GM21723 (cell line): Measurements from ENCODE around the gene CYTH2.
"Not testable (repeated sequence)": the region's sequence is repeated elsewhere in the genome, so short reads cannot be mapped to it uniquely, and the experiment has no call there.

ENCODE experiments used
- ATAC-seq: cut with Tn5 transposase; IDR thresholded peaks from one replicate; pipeline ENCODE4 v1.9.1; 2021; ENCODE audit warnings: mild to moderate bottlenecking, moderate library complexity; ENCODE audit not compliant: unreplicated experiment

The CYTH2 gene

GRCh38 chr19:48511321-48511731 lies 42.2 kb downstream of the CYTH2 start:
- no peak for ATAC-seq

DNA sequence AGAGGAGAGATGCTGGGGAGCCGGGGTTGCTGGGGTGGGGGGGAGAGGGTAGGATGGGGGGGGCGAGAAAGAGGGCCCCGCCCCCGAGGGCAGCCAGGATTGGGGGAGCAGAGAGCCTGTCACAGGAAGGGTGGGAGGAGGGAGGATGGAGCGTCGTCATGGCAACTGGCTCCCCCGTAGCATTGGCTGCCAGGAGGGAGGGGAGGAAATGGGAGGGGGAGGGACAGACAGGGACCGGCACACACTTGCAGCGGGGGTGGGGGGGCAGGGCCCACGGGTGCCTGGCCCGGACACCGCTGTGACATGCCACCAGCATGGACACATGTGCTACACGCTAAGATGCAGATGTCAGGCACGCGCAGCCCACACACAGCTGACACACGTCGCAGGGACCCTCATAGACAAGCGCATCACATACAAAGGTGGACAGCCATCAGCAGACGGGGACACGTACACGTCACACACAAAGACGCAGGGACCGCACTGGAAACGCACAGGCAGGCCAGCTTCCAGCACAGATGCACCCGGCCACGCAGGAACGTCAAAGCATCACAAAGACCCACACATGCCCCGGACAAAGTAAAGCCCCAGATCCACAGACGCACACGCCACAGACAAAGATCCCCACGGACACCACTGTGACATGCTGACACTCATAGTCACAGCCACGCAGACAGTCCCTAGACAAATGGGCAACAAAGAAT lies 42.8 kb downstream of the CYTH2 start, which contains the start of gene LMTK3:
Gene LMTK3, minus strand, starts transcription at position 36 of the 704 bp plus-strand sequence. CDS start 259 bp downstream, outside the sequence.
- ATAC-seq: no peak

GRCh38 chr19:48512504-48513288 lies 43.5 kb downstream of the CYTH2 start:
- ATAC-seq: no peak

DNA sequence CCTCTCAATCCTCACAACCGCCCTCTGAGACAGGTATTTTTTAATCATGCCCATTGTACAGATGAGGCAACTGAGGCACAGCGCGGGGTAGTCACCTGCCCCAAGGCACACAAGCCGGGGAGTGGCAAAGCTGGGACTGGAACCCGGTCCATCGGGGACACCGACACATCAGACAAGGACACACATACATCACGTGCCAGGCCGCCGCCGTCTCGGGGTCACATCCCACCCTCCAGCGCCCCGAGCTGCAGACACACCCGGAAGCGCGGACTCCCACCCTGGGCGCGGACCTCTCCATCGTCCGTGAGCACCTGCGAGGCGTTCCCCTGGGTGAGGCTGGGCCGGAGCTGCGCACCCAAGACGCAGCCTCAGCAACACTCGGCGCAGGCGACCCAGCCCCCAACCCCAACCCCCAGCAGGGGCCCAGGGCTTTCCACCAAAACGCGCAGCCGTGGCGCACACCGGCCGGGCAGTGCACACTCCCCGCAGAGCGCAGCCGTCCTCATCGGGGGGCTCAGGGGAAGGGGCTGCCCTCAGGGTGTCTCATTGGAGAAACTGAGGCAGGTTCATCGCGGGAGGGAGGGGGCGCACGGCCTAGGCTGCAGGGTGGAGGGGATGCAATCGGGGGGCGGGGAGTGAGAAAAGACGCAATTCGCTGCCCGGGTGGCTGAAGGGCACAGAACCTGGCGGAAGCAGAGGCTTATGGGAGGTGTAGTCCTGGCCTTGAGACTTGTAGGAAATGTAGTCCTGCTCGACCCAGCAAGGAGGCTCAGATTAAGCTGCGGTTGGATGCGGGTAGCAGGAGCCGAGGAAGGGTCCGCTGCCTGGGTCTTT lies 44.3 kb downstream of the CYTH2 start:
- no peak for ATAC-seq

DNA sequence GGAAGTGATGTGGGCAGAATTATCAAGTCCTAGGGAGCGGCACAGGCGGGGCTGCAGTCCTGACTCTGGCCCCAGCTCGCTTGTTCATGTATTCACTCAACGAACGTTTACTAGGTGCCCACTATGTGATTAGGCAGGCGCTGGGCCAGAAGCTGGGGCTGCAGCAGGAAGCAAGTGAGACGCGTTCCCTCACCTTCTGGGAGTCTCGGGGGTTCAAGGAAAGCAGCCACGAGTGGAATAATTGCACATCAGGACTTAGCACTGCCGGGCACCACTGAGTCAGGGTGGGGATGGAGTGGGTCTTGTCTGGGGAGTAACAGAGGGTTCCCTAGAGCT lies 44.9 kb downstream of the CYTH2 start:
- no peak for ATAC-seq

- no peak for ATAC-seq
These were observed 47.4 kb downstream of the CYTH2 start for GRCh38 chr19:48516536-48516935.

DNA sequence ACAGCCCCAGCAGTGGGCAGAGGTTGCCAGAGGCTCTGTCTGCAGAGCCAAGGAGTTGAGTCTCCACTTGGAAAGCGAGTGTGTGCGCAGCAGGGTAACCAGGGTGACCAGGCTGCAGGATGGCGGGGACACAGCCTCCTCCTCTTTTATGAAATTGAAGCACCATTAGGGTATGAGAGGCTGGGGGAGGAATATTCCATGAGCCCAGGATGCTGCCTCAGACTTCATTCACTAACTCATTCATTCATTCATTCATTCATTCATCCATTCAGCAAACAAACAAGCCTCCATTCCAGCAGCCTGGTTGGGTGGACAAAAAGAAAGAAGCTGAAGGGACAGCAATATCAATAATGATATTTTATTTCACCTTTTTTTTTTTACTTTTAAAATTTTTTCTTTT lies 49.0 kb downstream of the CYTH2 start:
- no peak for ATAC-seq

DNA sequence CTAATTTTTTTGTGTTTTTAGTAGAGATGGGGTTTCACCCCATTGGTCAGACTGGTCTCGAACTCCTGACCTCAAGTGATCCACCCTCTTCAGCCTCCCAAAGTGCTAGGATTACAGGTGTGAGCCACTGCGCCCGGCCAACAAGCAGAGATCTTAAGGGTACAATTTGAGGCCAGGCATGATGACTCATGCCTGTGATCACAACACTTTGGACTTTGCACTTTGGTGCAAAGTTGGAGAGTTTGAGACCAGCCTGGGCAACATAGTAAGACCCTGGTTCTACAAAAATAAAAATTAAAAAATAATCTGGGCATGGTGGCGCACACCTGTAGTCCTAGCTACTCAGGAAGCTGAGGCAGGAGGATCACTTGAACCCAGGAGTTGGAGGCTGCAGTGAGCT lies 50.3 kb downstream of the CYTH2 start:
- not testable (repeated sequence) for ATAC-seq

- ATAC-seq: no peak
These were observed 51.0 kb downstream of the CYTH2 start for GRCh38 chr19:48520134-48520533.

DNA sequence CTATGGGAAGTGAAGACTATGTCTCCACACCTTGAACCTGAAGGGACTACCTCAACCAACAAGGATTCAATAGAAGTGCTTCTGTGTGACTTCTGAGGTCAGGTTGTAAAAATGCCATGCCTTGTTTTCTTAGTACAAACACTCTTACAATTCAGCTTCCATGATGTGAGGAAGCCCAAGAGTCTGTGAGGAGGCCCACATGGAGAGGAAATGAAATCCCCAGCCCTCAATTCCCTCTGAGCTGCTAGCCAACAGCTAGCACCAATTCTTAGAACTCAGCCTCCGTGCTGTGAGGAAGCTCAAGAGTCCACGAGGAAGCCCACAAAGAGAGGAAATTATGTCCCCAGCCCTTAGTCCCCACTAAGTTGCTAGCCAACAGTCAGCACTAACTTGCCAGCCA lies 55.1 kb downstream of the CYTH2 start:
- no peak for ATAC-seq

DNA sequence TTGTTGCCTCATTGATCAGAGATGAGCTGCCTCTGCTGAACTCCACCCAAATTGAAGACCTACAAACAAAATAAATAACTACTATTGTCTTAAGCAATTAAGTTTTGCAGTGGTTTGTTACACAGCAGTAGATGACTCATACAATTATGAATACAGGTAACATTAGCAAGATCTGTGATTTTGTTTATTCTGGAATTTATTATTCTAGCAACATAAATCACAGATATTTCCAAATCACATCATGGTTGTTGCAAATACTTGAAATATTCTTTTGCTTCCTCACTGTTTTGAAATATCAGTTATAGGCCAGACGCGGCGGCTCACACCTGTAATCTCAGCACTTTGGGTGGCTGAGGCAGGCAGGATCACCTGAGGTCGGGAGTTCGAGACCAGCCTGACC lies 55.6 kb downstream of the CYTH2 start:
- no peak for ATAC-seq

GRCh38 chr19:48529156-48529555 lies 60.0 kb downstream of the CYTH2 start:
- no peak for ATAC-seq

DNA sequence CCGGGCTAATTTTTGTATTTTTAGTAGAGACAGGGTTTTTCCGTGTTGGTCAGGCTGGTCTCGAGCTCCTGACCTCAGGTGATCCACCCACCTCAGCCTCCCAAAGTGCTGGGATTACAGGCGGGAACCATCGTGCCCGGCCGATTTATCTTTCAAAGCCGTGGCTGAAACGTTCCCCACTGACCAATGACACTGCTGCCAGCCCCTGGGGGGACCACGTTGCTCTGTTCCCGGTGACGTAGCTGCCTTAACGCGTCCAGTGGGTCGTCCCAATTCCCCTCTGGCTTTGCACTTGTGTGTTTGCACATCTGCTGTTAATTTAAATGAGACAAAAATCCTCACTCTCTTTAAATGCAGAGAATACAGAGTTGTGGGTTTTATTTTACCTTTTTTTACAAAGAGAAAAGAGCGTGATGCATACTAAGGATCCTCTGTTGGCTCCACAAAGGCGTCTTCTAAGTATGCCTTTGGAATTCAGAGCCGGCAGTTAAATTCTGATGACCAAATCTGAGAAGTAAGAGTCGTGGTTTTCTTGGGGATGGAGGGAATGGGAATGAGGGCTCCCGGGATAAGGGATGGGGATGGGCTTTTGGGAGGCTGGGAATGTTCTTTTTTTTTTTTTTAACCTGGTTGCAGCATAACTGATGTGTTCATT lies 61.0 kb downstream of the CYTH2 start:
- no peak for ATAC-seq

GRCh38 chr19:48530770-48531169 lies 61.6 kb downstream of the CYTH2 start:
- ATAC-seq: no peak
